Measurements from ENCODE around the gene TRIO. TPM values are rescaled to one million over a fixed set of nuclear protein-coding genes. Genes with fewer than 3 reads are reported as not detected.
A peak's percentile ranks its signal among the peaks of the same experiment; 100 is the strongest.

Gene TRIO
- total RNA-seq, 2 experiments from 2014 or later = 9.2 to 11.3 TPM

DNA sequence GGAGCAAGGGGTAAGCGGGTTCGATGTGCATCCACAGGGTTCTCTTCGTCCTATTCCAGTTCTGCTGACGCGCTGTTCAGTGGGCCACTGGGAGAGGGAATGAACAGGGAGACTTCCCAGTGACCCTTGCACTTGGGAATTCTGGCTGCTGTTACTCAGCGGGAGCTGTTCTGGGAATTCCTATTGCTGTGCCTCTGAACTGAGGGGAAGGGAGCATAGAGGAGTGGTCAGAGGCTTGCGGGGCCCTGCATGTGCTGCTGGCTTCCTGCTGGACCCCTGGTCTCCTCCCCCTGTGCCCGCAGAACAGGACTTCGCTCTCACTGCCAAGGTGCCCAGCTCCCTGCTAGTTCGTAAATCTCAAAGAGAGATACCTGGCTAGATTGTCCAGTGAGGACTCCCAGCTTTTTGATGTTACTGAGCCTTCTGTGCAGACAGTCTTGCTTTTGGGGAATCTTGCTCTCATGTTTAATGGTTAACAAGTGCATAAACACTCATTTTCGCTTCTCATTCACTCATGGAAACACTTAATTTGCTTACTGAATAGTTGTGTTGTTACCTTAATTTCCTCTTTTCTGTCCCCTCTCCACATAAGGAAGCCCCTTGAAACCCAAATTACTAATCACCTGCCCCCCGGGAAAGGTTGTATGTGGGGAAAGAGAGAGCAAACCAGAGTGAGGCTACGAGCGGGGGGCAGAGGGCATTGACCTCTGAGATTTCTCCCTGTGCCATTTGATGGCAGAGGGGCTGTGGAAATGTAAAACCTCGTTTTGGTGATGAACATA, 5.9 kb downstream of the TRIO start:
- Mint-ChIP-seq H3K4me1 (peaks cover 2% of the 10 kb centered on the region), H3K4me3 (no peak overlapping the region), H3K27me3 (peaks cover 35% of the 10 kb centered on the region)

DNA sequence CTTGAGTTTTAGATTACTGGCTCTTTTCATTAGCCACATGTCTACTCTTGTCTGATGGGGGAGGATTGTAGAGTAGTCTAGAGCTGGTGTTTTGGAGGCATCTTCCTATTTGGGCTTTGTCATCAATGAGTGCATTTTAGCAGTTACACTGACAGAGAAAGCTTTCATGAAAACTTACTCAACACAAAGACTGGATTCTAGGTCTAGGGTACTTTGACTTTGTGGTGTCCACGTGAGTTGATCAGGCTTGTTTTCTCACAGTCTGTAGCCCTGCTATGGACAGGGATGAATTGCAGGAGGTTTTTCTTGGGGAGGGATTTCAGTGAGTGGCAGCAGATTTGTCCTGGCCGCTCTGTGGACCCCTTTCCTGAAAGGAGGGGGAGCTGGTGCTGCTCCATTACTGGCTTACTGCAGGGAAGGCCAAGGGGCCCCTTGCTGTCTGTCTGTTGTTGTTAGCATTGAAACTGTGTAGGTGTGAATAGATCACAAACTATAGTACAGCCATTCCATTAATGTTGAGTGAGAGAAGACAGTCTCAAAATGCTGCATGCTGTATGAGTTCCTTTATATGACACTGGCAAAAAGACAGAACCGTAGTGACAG, 6.6 kb downstream of the TRIO start:
- H3K27ac Mint-ChIP-seq = no peak overlapping the region
- ChIA-PET CTCF (no interaction called here), POLR2A (no interaction called here)
- no peaks in the 10 kb centered on the region for H3K9me3 Mint-ChIP-seq (ENCODE audit: low read depth)
- intact Hi-C loops (cut with DNase I, micrococcal nuclease) = loop anchor here in 1 of 2 experiments (10.0 kb wide), 2 partner anchors 115 to 515 kb away; partner anchors contain the start of gene OTULIN
- ATAC-seq = no peak
- DNase-seq = no peak
- no peak overlapping the region for H3K4me3 Mint-ChIP-seq
- peaks cover 2% of the 10 kb centered on the region for H3K4me1 Mint-ChIP-seq
- H3K27me3 Mint-ChIP-seq = peaks cover 35% of the 10 kb centered on the region
- H3K36me3 Mint-ChIP-seq (ENCODE audit: low read depth) = no peaks in the 10 kb centered on the region

More for the DNA sequence above, 5.9 kb downstream of the TRIO start:
- no peaks in the 10 kb centered on the region for H3K36me3 Mint-ChIP-seq (ENCODE audit: low read depth)
- ChIA-PET POLR2A (no interaction called here), CTCF (no interaction called here)
- no peak overlapping the region for H3K27ac Mint-ChIP-seq
- DNase-seq (no peak), ATAC-seq (no peak)
- intact Hi-C loops (cut with DNase I, micrococcal nuclease) = loop anchor here in 1 of 2 experiments (10.0 kb wide), 2 partner anchors 116 to 516 kb away; partner anchors contain the start of gene OTULIN
- no peaks in the 10 kb centered on the region for H3K9me3 Mint-ChIP-seq (ENCODE audit: low read depth)

DNA sequence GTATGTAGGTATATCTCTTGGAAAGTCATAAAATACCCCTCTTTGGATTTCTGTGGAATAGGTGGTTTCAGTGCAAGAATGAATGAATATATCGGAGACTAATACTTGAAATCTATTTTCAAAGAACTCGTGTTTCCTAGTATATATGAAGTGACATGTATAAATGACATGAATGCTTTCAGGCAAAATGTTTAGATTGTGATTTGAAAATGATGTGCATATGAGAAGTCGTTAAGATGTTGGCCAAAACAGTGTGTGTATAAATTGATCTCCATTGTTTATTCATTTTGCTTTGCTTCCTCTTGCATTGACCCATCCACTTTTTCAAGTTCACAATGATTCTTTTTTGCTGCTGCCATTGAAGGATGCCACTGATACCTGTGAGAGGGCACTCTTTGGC, 8.3 kb downstream of the TRIO start:
- Mint-ChIP-seq H3K4me1 (no peaks in the 10 kb centered on the region), H3K27me3 (peaks cover 23% of the 10 kb centered on the region), H3K4me3 (no peak overlapping the region), H3K9me3 (ENCODE audit: low read depth) (no peaks in the 10 kb centered on the region), H3K36me3 (ENCODE audit: low read depth) (no peaks in the 10 kb centered on the region), H3K27ac (no peak overlapping the region)
- ATAC-seq = no peak
- POLR2A ChIA-PET = no interaction called here
- no peak for DNase-seq
- intact Hi-C loops (cut with DNase I, micrococcal nuclease) = no loop called here
- CTCF ChIA-PET = no interaction called here

DNA sequence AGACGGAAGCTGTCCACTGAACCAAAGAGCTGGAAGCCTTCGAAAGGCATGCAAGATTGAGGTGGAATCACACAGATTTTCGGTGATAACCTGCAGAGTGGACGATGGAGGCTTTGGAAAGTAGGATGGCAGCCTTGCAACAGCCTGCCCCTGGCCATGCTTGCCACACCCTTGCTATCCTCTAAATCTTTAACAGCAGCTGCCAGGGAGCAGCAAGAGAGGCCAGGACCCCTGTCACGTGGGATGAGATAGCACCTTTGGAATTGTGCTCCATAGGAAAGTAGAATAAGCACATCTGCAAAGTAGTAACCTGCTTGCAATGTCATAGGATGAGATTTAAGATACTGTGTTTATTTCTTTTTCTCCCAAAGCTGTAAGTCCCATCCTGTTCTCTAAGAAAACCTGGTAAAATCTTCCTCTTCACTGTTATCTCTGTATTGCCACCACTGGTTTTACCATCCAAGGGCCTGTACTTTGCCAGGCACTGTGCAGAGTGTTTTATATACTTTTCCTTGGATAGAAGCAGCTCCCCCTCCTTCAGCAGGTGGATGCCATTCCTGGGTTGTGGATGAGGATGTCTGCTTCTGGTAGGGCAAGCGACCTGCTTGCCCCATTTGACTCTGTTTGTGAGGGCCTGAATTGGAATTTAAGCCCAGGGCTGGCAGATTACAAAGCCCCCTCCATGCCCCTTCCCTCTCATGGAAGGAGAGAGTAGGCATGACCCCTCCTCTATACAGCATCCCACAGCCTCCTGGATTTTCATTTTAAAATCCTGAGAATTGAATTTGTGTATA, 10.1 kb downstream of the TRIO start:
- Mint-ChIP-seq H3K9me3 (ENCODE audit: low read depth) (no peaks in the 10 kb centered on the region), H3K36me3 (ENCODE audit: low read depth) (no peaks in the 10 kb centered on the region), H3K4me1 (no peaks in the 10 kb centered on the region), H3K27ac (no peak overlapping the region), H3K4me3 (no peak overlapping the region), H3K27me3 (peaks cover 20% of the 10 kb centered on the region)
- ChIA-PET CTCF (no interaction called here), POLR2A (no interaction called here)
- no peak for ATAC-seq
- intact Hi-C loops (cut with DNase I, micrococcal nuclease) = no loop called here
- DNase-seq = no peak

DNA sequence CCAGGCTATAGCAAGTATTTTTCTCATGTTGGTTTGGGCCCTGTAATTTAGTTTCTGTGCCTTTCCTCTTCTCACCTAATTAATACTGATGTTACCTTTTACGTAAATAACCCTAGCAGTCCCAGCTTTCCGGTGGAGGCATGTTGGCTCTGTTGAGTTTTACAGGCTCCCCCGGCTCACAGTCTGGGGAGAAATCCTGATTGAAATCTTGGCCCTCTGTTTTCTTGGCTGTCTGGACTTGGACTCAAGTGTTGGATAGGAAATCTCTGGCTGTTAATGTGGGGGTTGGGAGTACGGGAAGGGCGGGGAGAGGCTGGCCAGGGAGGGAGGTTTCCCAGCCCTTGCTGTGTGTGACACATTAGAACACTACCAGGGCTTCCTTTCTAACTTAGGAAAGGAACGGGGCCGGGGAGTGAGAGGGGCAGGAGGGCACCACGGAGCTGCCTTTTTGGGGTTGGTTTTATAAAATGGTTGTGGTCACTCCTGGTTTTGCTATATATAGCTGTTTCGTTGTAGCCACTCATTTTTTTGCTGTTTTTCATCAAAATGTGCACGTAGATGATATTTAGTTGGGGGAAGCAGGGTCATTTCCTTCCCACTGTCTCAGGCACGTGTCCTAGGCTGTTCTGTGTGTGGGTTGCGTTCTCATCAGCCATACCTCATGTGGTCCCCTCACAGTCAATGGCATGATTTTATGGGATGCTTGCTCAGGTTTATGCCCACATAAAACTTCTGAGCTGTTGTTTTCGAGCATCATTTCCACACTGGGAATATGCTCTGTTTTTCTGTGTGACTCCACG, 11.0 kb downstream of the TRIO start:
- ChIA-PET CTCF (no interaction called here), POLR2A (no interaction called here)
- no peaks in the 10 kb centered on the region for H3K4me1 Mint-ChIP-seq
- no peak overlapping the region for H3K27ac Mint-ChIP-seq
- intact Hi-C loops (cut with DNase I, micrococcal nuclease) = no loop called here
- DNase-seq (no peak), ATAC-seq (no peak)
- no peaks in the 10 kb centered on the region for H3K9me3 Mint-ChIP-seq (ENCODE audit: low read depth)
- no peak overlapping the region for H3K4me3 Mint-ChIP-seq
- H3K36me3 Mint-ChIP-seq (ENCODE audit: low read depth) = no peaks in the 10 kb centered on the region
- H3K27me3 Mint-ChIP-seq = peaks cover 18% of the 10 kb centered on the region

DNA sequence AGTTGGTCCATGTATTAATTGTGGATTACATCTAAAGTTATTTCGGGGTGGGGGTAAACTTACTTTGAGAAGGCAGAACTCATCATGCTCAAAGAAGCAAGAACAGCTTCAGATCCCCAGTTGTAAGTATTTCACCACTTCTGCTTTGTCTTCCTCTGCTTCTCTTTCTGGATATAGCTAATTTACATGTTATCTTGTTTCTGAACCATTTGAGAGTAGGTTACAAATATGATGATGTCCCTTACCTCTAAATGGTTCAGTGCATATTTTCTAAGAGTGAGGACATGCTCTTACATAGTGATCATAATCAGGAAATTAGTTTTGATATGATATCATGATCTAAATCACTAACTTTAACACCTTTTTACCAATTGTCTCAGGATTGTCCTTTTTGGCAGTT, 11.9 kb downstream of the TRIO start:
- no peaks in the 10 kb centered on the region for H3K36me3 Mint-ChIP-seq (ENCODE audit: low read depth)
- intact Hi-C loops (cut with DNase I, micrococcal nuclease) = no loop called here
- no peaks in the 10 kb centered on the region for H3K9me3 Mint-ChIP-seq (ENCODE audit: low read depth)
- H3K27me3 Mint-ChIP-seq = peaks cover 9% of the 10 kb centered on the region
- no peak overlapping the region for H3K4me3 Mint-ChIP-seq
- no peak overlapping the region for H3K27ac Mint-ChIP-seq
- POLR2A ChIA-PET = no interaction called here
- CTCF ChIA-PET = no interaction called here
- ATAC-seq (no peak), DNase-seq (no peak)
- H3K4me1 Mint-ChIP-seq = no peaks in the 10 kb centered on the region

DNA sequence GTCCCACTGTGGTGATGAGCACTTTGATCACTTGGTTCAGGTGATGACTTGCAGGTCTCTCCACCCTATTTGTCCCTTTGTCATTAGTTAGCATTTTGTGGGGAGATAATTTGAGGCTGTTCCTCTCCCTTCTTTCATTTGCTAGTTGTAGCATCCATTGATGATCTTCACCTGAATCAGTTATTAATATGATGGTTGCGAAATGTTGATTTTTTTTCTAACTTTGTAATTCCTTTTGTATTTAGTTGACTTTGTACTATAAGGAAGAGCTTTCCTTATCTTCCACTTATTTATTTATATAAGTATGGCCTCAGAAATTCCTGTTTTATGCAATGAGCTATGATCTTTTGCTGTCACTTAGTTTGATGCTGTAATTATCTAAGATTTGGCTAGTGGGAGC, 12.6 kb downstream of the TRIO start:
- H3K36me3 Mint-ChIP-seq (ENCODE audit: low read depth) = no peaks in the 10 kb centered on the region
- DNase-seq (no peak), ATAC-seq (no peak)
- ChIA-PET CTCF (no interaction called here), POLR2A (no interaction called here)
- H3K4me3 Mint-ChIP-seq = no peak overlapping the region
- H3K9me3 Mint-ChIP-seq (ENCODE audit: low read depth) = no peaks in the 10 kb centered on the region
- H3K4me1 Mint-ChIP-seq = no peaks in the 10 kb centered on the region
- peaks cover 6% of the 10 kb centered on the region for H3K27me3 Mint-ChIP-seq
- no peak overlapping the region for H3K27ac Mint-ChIP-seq
- intact Hi-C loops (cut with DNase I, micrococcal nuclease) = no loop called here

DNA sequence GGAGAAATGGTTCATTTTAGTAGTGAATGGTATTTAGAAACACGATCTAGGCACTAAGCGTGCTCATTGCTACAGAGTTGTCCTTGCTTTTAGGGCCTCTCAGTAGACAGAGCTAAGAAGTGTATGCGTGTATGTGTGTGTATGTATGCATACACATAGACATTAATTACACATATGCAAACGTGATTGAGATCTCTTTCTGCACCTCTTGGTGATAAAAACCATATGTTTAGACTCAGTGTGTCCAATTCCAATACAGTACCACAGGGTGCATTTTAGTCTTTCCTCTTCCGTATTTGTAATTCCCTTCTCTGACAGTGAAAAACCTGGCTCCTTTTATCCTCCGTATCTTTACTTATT, 13.1 kb downstream of the TRIO start:
- ChIA-PET CTCF (no interaction called here), POLR2A (no interaction called here)
- H3K36me3 Mint-ChIP-seq (ENCODE audit: low read depth) = no peaks in the 10 kb centered on the region
- DNase-seq (no peak), ATAC-seq (no peak)
- no peak overlapping the region for H3K4me3 Mint-ChIP-seq
- H3K9me3 Mint-ChIP-seq (ENCODE audit: low read depth) = no peaks in the 10 kb centered on the region
- intact Hi-C loops (cut with DNase I, micrococcal nuclease) = no loop called here
- H3K4me1 Mint-ChIP-seq = no peaks in the 10 kb centered on the region
- H3K27me3 Mint-ChIP-seq = peaks cover 3% of the 10 kb centered on the region
- no peak overlapping the region for H3K27ac Mint-ChIP-seq

DNA sequence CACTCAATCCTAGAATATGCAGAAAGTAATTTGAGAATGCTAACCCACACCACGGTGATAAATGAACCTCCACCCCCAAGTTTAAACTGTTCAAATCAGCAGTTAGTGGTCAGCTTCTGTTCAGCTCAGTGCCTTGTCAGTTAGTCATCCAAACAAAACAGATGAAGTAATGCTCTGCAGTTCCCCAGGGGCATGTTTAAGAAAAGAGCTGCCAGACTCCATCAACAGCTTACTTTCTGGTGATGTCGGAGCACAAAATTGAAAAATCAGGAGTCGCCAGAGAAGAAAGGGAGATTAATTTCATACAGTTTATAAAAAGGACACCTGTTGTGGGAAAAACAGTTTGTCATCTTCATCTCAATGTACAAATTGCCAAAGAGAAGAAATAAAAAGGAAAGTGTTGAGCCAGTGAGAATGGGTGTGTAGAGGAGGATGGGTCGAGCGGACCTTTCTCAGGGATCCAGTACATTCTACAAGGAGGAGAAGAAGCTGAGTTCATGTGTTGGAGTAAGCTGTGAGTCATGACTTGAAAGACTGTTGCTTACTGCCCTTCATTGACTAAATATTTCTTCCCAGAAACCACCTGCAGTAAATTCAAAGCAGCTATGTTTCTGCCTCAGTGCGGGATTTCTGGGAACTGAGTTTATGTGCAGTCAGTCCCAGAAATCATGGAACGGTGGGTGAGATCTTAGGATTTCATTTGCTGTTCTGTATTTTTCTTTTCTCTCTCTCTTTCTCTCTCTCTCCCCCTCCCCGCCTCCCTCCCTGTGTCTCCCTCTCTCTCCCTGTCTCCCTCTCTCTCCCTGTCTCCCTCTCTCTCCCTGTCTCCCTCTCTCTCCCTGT, 13.7 kb downstream of the TRIO start:
- no peak overlapping the region for H3K27ac Mint-ChIP-seq
- H3K36me3 Mint-ChIP-seq (ENCODE audit: low read depth) = no peaks in the 10 kb centered on the region
- peaks cover 2% of the 10 kb centered on the region for H3K27me3 Mint-ChIP-seq
- ATAC-seq (peak; percentile 36), DNase-seq (no peak)
- intact Hi-C loops (cut with DNase I, micrococcal nuclease) = no loop called here
- no peak overlapping the region for H3K4me3 Mint-ChIP-seq
- H3K4me1 Mint-ChIP-seq = no peaks in the 10 kb centered on the region
- H3K9me3 Mint-ChIP-seq (ENCODE audit: low read depth) = no peaks in the 10 kb centered on the region
- POLR2A ChIA-PET = no interaction called here
- CTCF ChIA-PET = no interaction called here

DNA sequence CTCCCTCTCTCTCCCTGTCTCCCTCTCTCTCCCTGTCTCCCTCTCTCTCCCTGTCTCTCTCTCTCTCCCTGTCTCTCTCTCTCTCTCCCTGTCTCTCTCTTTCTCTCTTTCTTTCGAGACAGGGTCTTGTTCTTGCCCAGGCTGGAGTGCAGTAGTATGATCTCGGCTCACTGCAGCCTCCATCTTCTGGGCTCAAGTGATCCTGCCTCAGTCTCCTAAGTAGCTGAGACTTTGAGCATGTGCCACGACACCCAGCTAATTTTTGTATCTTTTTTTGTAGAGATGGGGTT, 14.3 kb downstream of the TRIO start:
- DNase-seq = no peak
- ChIA-PET CTCF (no interaction called here), POLR2A (no interaction called here)
- H3K27me3 Mint-ChIP-seq = peaks cover 2% of the 10 kb centered on the region
- no peaks in the 10 kb centered on the region for H3K36me3 Mint-ChIP-seq (ENCODE audit: low read depth)
- H3K27ac Mint-ChIP-seq = no peak overlapping the region
- no peak for ATAC-seq
- intact Hi-C loops (cut with DNase I, micrococcal nuclease) = no loop called here
- H3K4me1 Mint-ChIP-seq = no peaks in the 10 kb centered on the region
- H3K9me3 Mint-ChIP-seq (ENCODE audit: low read depth) = no peaks in the 10 kb centered on the region
- H3K4me3 Mint-ChIP-seq = no peak overlapping the region
